DMS153 treated with DMSO at 0.1 percent for 48 hours (cell line): ENCODE data around the gene TBCD.
A peak's percentile ranks its signal among the peaks of the same experiment; 100 is the strongest.
"Not testable (repeated sequence)": the region's sequence is repeated elsewhere in the genome, so short reads cannot be mapped to it uniquely, and the experiment has no call there.

Experiments used
- DNase-seq: peaks from one replicate; lab custom pipeline; 2025; ENCODE audit not compliant: unreplicated experiment; lab: John Stamatoyannopoulos, UW

Gene TBCD

DNA sequence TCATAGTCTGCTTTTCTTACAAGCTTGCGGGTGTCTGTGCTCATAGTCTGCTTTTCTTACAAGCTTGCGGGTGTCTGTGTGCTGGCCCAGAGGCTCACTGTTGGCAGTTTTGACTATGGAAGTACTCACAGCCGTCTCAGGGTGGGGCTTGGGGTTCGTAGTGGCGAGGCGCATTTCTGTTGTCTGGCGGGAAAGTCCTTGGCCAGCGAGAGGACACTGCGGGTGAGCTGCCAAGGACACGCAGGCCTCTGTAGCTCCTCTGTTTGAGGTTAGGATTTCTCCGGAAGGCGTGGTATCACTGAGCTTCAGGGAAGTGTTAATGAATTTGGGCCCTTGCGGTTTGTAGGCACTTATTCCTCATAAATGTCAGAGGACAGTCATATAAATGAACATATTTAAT, 13.5 kb downstream of the TBCD start:
- DNase-seq: no peak

DNA sequence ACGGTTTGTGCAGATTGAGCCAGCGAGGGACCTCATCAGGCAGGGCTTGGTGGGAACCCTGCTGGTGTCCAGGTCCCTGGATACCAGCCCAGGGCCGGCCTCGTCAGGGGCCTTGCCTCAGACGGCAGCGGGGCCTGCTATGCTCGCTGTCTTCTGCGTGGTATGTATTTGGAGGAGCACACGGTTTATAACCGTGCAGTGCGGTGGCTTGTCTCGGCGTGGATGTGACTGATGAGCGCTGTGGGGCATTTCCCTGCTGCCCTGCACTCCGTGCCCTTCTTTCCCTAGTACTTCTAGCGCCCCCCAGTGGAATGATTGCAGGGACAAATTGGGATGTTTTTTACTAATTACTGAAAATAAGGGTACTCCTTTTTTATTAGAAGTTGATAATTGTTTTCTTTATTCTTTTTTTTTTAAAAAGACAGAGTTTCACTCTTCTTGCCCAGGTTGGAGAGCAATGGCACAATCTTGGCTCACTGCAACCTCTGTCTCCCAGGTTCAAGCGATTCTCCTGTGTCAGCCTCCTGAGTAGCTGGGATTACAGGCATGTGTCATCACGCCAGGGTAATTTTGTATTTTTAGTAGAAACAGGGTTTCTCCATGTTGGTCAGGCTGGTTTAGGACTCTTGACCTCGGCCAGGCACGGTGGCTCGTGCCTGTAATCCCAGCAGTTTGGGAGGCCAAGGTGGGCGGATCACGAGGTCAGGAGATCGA, 15.3 kb downstream of the TBCD start:
- DNase-seq: no peak

DNA sequence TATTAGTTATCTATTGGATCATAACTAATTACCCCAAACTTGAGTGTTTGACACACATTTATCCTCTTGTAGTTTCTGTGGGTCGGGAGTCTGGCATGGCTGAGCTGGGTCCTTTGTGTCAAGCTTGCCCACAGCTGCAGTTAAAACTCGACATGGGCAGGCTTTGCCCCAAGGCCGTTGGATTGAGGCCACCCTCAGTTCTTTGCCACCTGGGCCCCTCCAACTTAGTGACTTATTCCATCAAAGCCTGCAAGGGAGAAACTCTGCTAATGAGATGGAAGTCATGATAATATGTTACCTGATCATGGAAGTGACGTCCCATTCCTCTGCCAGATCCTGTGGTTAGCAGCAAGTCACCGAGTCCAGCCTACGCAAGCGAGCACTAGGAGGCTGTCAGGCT, 17.2 kb downstream of the TBCD start:
- DNase-seq: no peak

DNA sequence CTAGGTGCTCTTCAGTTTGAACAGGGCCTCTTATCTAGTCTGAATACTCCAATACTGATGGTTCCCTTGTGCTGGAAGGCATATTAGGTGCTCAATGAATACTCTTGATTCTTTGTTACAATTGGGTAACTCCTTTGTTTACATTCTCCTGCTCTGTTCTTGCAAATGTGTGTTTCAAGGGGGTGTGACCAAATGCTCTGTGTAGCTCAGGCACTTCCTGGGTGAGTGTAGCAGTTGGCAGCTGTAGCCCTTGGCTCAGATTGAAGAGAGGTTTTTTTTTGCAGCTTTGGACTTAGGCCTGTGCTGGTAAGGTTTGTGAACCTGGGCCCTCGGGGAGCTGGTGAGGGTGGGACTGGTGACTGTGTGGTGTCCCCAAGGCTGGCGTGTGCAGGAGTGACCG, 20.2 kb downstream of the TBCD start:
- DNase-seq: no peak

DNA sequence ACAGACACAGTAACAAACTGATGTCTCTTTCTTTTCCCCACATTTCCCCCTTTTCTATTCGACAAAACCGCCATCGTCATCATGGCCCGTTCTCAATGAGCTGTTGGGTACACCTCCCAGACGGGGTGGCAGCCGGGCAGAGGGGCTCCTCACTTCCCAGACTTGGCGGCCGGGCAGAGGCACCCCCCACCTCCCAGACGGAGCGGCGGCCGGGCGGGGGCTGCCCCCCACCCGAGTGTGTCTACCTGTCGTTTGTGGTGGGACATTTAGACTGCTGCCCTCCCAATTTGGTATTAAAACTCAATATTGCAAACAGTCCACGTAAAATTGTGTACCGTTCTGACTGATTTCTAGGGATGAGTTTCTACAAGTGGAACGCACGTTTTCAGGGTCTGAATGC, 22.6 kb downstream of the TBCD start:
- DNase-seq: not testable (repeated sequence)

DNA sequence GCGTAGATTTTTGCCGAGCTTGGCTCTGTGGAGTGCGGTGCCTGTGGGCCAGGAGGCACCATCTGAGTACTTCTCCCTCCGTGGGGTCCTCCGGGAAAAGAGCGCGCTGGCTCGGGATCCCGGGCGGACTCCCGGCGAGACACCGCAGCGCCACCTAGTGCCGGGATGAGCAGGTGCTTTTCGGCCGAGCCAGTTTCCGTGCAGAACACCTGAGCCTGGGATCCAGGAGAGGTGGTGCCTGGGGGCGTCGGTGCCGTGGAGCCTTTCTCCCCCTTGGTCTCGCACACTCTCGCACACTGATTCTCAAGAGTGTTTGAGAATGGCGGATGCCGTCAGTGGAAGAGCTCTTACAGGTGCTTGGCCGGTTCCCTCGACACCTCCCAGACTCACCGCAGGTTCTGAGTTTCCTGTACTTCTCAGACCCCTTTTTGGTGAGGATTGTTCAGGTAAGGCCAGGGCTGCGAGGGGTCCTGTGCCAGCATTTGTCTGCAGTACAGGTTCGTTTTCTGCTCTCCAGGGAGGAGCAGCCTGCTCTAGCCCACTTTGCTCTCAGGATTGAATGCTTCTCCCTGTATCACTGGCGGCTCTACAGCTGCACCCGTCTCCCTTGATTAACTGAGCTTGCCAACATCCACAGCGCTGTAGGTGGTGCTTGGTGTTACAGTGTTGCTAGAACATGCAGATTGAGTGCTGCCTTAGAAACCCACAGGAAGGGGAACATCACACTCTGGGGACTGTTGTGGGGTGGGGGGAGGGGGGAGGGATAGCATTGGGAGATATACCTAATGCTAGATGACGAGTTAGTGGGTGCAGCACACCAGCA, 23.3 kb downstream of the TBCD start:
- DNase-seq: peak; percentile 28

DNA sequence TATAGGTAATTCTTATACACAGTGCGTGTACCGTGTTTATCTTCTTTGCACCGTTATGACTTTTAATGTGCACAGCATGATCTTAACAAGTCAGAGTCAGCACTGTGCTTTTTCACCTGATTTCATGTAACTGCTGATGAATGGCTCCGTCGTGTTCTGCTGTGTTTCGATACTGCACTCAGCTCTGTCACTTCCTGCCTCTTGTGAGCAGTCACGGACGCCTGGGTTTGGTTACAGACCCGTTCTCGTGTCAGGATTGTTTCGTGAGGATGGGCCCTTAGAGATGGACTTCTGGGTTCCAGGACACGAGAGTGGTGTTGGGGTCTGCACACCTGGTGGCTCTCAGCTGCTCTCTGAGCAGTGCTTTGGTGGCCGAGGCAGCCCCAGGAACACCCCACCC, 24.6 kb downstream of the TBCD start:
- DNase-seq: no peak

DNA sequence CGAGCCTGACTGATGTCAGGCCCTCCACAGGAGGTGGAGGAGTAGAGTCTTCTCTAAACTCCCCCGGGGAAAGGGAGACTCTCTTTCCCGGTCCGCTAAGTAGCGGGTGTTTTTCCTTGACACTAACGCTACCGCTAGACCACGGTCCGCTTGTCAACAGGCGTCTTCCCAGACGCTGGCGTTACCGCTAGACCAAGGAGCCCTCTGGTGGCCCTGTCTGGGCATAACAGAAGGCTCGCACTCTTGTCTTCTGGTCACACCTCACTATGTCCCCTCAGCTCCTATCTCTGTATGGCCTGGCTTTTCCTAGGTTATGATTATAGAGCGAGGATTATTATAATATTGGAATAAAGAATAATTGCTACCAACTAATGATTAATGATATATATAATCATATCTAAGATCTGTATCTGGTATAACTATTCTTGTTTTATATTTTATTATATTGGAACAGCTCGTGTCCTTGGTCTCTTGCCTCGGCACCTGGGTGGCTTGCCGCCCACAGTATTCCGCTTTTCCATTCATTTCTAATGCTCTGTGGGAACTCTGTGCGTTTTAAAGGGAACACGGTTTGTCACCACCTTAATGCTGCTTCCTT, 26.0 kb downstream of the TBCD start:
- DNase-seq: not testable (repeated sequence)

DNA sequence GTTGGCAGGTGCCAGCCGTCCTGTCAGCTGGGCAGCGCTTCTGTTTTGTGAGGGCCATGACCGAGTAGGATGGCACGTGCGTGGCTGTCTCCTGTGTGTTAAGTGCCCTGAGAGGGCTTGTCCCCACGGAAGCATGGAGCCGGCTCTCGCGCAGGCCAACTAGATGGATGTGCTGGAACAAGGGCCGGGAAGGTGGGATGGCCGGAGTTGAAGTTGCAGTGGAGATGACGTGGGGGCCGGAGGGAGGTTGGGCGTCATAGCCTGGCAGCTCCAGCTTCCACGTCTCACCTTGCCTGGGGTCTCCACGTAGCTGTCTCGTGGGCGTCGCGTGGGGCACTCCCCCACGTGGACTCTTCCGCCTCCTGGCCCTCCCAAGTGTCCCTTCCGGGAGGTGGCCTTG, 27.7 kb downstream of the TBCD start:
- DNase-seq: no peak

DNA sequence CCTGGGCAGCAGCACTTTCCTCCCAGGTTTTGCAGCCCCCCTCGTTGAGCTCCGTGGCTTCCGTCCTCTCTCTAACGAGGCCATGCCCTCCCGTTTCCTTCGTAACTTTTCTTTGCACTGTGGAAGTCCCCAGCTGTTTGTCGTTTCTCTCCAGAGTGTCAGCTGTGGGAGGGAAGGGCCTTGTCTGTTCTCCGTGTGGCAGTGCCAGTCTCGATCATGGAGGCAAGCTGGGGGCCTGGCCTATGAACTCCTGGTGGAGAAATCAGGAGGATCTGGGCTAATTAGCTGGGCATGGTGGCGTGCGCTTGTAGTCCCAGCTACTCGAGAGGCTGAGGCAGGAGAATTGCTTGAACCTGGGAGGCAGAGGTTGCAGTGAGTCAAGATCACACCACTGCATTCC, 28.3 kb downstream of the TBCD start:
- DNase-seq: no peak

DNA sequence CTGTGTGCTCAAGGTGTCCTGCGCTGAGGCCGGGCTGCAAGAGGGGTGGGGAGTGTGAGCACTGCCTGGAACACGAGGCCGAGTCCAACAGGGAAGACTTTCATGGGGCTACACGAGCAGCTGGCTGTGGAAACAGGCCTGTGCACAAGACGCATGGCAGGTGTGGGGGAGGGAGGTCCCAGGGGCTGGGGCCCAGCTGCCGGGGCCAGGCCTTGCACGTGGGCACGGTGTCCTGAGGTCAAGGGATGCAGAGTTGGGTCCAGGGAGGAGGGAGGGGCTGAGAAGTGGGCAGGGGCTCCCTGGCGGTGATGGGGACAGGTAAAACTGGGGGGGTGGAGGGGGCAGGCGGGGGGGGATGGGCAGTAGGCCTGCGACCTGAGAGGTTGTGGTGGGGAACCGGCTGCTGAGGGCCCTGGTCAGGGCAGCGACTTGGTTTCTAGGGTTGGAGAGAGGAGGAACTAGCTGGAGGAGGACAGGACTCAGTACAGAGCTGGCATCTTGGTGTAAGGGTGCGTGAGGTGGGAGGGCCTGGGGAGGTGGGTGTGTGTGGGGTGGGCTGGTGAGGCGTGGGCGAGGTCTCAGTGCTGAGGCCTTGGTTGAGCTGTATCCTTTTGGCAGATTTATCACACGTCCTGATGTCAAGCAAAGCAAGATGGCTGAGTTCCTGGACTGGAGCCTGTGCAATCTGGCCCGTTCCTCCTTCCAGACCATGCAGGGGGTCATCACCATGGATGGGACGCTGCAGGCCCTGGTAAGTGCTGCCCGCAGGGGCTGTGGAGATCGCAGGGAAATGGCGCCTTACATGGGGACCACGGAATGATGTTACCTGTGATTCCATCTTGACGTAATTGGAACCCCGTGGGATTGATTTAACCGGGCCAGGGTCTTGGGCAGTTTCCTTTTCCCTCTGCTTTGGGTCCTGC, 29.4 kb downstream of the TBCD start:
- DNase-seq: no peak

DNA sequence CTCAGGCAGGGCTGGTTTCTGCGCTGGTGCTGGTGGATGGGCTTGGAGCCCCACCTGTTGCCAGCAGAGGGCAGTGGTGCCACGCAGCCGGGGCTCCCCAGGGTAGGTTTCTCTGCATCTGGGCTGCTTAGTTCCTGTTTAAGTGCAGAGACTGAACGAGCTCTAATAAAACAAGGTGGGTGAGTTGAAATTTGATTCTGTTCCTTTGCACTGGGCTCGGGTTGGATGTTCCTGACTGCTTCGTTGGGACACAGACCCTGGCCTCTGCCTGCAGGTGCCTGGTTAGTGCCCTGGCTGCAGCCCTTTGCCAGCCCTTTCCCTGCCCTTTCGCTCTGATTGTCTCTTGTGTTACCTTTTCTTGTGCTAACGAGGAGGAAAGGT, 30.0 kb downstream of the TBCD start:
- peak; percentile 42 for DNase-seq

DNA sequence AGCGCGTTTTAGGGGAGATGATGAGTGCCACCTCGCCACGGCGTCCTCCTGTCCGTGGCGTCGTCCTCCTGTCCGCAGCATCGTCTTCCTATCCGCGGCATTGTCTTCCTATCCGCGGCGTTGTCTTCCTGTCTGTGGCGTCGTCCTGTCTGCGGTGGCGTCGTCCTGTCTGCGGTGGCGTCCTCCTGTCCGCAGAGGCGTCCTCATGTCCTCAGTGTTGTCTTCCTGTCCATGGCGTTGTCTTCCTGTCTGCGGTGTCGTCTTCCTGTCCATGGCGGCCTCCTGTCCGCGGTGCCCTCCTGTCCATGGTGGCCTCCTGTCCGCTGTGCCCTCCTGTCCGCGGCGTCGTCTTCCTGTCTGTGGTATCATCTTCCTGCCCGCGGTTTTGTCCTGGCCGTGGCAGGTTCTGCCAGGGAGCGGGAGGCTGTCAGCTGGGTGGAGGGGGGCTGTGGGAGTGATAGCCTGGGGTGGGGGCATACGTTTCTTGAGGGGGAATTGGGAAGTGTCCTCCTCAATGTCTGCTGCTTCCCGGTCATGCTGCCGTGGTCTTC, 30.9 kb downstream of the TBCD start:
- DNase-seq: no peak

DNA sequence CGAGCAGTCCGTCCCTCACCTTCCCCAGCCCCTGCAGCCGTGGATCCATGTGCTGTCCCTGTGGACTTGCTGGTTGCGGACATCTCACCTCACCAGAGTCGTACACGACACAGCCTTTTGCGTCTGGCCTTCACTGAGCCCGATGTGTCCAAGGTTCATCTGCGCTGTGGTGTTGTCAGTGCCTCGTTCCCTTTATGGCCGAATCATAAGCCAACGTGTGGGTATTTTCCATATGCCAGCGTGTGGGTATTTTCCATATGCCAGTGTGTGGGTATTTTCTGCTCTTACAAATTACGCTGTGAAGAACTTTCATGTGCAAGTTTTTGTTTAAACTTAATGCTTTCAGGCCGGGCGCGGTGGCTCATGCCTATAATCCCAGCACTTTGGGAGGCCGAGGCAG, 31.6 kb downstream of the TBCD start:
- DNase-seq: no peak

DNA sequence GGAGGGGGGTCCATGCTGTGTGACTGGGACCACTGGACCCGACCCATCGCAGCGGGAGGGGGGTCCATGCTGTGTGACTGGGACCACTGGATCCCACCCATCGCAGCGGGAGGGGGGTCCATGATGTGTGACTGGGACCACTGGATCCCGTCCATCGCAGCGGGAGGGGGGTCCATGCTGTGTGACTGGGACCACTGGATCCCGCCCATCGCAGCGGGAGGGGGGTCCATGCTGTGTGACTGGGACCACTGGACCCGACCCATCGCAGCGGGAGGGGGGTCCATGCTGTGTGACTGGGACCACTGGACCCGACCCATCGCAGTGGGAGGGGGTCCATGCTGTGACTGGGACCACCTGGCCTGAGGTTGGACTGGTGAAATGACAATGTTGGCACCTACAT, 33.7 kb downstream of the TBCD start:
- not testable (repeated sequence) for DNase-seq

DNA sequence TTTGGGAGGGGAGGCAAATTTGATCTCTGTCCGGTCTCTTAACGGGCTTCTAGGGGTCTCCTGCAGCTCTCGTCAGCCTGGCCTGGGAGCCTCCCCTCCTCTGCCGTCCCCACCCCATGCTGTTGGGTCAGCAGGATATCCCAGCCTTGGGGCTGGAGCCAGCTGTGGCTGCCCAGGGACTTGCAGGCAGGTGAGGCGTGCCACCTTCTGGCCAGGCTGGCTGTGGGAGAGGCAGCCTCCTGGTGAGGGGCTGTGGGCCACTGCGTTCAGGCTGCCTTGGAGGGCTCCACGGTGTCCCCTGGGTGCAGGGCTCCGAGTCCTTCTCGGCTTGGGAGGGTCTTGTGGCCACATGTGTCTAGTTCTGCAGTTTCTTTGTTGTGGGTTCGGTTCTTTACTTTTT, 34.6 kb downstream of the TBCD start:
- DNase-seq: no peak

DNA sequence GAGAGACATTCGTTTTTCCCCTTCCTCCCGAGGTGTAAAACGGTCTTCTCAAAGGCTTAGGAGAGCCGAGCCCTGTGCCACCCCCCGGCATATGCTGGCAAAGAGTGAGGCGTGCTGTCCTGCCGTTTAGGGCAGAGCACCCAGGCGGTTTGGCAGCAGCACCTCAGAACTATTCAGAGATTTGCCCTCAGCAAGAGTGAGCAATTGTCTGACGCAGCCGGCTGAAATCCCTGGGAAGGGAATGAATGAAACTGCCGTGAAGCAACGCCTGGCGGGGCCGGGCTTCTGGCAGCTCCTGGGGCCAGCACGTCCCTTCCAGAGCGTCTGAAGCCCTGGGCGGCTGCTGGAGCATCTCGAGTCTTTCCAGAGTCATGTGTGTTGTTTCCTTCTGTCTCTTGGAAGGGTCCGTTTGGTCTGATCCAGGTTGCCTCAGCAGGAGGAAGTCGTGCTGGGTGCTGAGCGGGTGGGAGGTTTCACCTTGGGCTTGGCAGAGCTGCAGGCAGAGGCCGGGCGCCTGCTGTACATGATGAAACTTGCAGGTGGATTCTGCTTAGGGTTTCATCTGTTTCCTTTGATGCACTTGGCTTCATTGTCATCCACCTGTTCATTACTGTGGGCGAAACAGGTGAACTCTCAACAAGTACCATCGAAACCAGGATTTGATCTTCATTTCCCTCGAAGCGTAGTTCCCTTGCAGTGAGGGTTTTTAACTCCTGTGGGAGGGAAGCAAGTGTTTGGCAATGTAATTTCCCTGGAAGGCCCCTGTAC, 35.4 kb downstream of the TBCD start:
- no peak for DNase-seq

DNA sequence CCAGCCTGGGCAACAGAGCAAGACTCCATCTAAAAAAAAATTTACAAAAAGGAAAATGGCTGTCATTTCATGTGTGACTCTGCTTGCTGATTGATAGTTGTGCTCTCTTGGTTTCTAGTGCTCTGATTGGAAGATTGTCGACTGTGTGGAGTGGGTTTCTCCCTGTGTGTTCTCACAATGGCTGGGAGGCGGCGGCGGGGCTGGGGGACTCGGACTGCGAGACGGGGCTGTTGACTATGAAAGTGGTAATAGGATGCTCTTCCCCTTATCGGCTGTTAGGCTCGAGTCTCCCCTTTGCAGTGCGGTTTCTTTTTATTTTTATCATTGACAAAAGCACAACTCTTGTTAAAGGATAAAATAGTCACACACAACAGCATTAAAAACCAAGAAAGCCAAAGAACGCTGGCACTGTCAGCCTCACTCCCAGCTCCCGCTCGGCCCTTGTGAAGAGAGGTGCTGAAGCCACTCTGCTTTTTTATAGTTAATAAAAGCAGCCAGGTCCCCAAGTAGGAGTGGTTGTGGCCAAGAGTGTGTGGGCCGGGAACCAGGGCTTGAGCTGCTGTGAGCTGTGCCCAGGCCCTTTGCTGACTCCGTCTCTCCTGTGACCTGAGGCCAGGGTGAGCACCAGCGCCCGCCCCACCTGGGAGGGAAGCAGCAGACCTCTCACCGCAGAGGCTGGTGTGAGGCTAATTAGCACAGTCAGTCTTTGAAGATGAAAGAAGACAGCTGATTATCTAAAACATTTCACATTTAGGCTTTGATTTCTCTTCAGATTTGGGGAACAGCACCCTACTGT, 36.5 kb downstream of the TBCD start:
- DNase-seq: no peak

DNA sequence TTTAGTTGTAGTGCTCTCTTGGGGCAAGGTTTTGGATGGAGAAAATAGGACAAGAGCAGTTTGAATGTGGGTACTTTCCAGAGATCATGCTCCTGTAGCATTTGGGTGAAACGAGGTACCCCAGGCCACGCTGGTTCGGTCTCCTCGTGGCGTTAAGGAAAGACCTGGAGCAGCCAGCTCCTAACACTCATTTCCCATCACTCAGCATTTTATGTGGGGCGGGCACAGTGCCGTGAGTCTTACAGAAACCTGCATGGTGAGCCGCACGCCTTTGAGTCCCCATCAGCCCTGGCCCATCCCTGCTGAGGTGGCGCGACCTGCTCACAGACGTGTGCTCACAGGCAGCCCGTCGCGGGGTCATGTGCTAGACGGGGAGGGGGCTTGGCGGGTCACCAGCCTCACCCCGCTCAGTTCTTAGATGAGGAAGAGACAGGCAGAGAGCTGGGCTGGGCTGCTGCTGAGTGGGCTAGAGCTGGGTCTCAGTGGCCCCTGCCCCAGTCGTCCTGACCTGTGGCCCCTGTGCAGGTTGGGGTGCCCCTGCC, 37.3 kb downstream of the TBCD start:
- DNase-seq: no peak
